IMR-90 (cell line): ENCODE results near the gene TACC2. TPM values are rescaled to one million over a fixed set of nuclear protein-coding genes. Genes with fewer than 3 reads are reported as not detected.
A peak's percentile ranks its signal among the peaks of the same experiment; 100 is the strongest.

Experiments used
- ATAC-seq: fragments of 200-7000 bp; cut with Tn5 transposase; 2 replicates; pipeline ENCODE4 v1.9.1; 2020; ENCODE audit warnings: low read depth, mild to moderate bottlenecking, moderate library complexity
- BruUV-seq: library from RNA; stranded (reverse); fragments of 400-500 nt; replicated peaks from 2 replicates; lab custom pipeline; 2021; lab: Mats Ljungman, UMichigan
- CTCF ChIA-PET: fragments of 300-600 bp; formaldehyde crosslinking; extraction: SDS; loops from one replicate; lab custom pipeline; 2021; ENCODE audit warnings: antibody characterized with exemption; lab: Yijun Ruan, JAX
- POLR2A ChIA-PET: fragments of 300-600 bp; sonication (Branson Sonifier 250); formaldehyde crosslinking; loops from one replicate; lab custom pipeline; 2022; ENCODE audit warnings: antibody characterized with exemption; ENCODE audit not compliant: unreplicated experiment; lab: Charles Lee
- DNase-seq: peaks from one replicate; pipeline ENCODE4 v3.0.0; 2013
- H2AFZ ChIP-seq: replicated peaks from 2 replicates; pipeline ENCODE3; 2013; ENCODE audit warnings: low read length, mild to moderate bottlenecking; ENCODE audit not compliant: poor library complexity
- H2AK5ac ChIP-seq: 2 replicates; pipeline ENCODE4 v1.6.1; 2013; ENCODE audit warnings: low read depth, low read length, inconsistent platforms
- H2AK9ac ChIP-seq: replicated peaks from 2 replicates; pipeline ENCODE3; 2013; ENCODE audit warnings: mild to moderate bottlenecking, low read depth, low read length, moderate library complexity; ENCODE audit not compliant: poor library complexity
- H2BK120ac ChIP-seq: 2 replicates; pipeline ENCODE4 v1.6.1; 2013; ENCODE audit warnings: low read depth, low read length, inconsistent platforms
- H2BK15ac ChIP-seq: 3 replicates; pipeline ENCODE4 v1.6.1; 2013; ENCODE audit warnings: low read depth, low read length, inconsistent platforms
- H2BK20ac ChIP-seq: 2 replicates; pipeline ENCODE4 v1.6.1; 2013; ENCODE audit warnings: low read depth, mild to moderate bottlenecking, inconsistent platforms, low read length, moderate library complexity
- H2BK5ac ChIP-seq: 2 replicates; pipeline ENCODE4 v1.6.1; 2013; ENCODE audit warnings: mild to moderate bottlenecking, low read depth, low read length, inconsistent platforms; ENCODE audit not compliant: poor library complexity, severe bottlenecking
- H3K14ac ChIP-seq: replicated peaks from 2 replicates; pipeline ENCODE4 v1.6.1; 2013; ENCODE audit warnings: low read depth, low read length, inconsistent platforms
- H3K18ac ChIP-seq: 2 replicates; pipeline ENCODE4 v1.6.1; 2013; ENCODE audit warnings: low read depth, low read length, control low read depth
- H3K23ac ChIP-seq: 2 replicates; pipeline ENCODE4 v1.6.1; 2013; ENCODE audit warnings: low read depth, low read length, inconsistent platforms
- H3K27ac ChIP-seq: 2 replicates; pipeline ENCODE4 v1.5.1; 2013; ENCODE audit warnings: mild to moderate bottlenecking, control low read depth, low read length; ENCODE audit not compliant: insufficient read depth
- H3K27me3 ChIP-seq: 2 replicates; pipeline ENCODE4 v1.6.1; 2013; ENCODE audit warnings: low read length; ENCODE audit not compliant: control insufficient read depth, insufficient read depth
- H3K36me3 ChIP-seq: 2 replicates; pipeline ENCODE4 v1.6.1; 2013; ENCODE audit warnings: low read length, mixed read lengths; ENCODE audit not compliant: control insufficient read depth, insufficient read depth
- H3K4ac ChIP-seq: 2 replicates; pipeline ENCODE4 v1.6.1; 2013; ENCODE audit warnings: low read depth, low read length, inconsistent platforms
- H3K4me1 ChIP-seq: 2 replicates; pipeline ENCODE4 v1.6.1; 2013; ENCODE audit warnings: low read length, mixed read lengths; ENCODE audit not compliant: control insufficient read depth, insufficient read depth
- H3K4me2 ChIP-seq: 2 replicates; pipeline ENCODE4 v1.6.1; 2013; ENCODE audit warnings: low read depth, mild to moderate bottlenecking, control low read depth, low read length, moderate library complexity
- H3K4me3 ChIP-seq: 2 replicates; pipeline ENCODE4 v1.5.1; 2013; ENCODE audit warnings: low read depth, mild to moderate bottlenecking, control low read depth, low read length, moderate library complexity; ENCODE audit not compliant: insufficient read depth
- H3K56ac ChIP-seq: 2 replicates; pipeline ENCODE4 v1.6.1; 2013; ENCODE audit warnings: low read length, inconsistent platforms; ENCODE audit not compliant: insufficient read depth; ENCODE audit errors: extremely low read depth
- H3K79me1 ChIP-seq, 2 experiments: 2 replicates each; pipeline ENCODE4 v1.6.1; 2013; ENCODE audit warnings: low read length in 2 of 2, inconsistent platforms in 1 of 2, low read depth in 1 of 2
- H3K9ac ChIP-seq: 2 replicates; pipeline ENCODE4 v1.6.1; 2013; ENCODE audit warnings: low read depth, low read length, control low read depth
- H3K9me1 ChIP-seq: 2 replicates; pipeline ENCODE4 v1.6.1; 2013; ENCODE audit warnings: low read length, inconsistent platforms; ENCODE audit not compliant: insufficient read depth
- H3K9me3 ChIP-seq: 2 replicates; pipeline ENCODE4 v1.6.1; 2013; ENCODE audit warnings: low read length; ENCODE audit not compliant: control insufficient read depth, insufficient read depth
- H4K20me1 ChIP-seq: 2 replicates; pipeline ENCODE4 v1.6.1; 2013; ENCODE audit warnings: low read length, inconsistent platforms; ENCODE audit not compliant: insufficient read depth
- H4K5ac ChIP-seq: 2 replicates; pipeline ENCODE4 v1.6.1; 2013; ENCODE audit warnings: mild to moderate bottlenecking, low read depth, low read length, control low read depth
- H4K8ac ChIP-seq, 2 experiments: 2 replicates each; pipeline ENCODE4 v1.6.1; 2013; ENCODE audit warnings: low read depth in 2 of 2, low read length in 2 of 2, control low read depth in 1 of 2, inconsistent platforms in 1 of 2
- H4K91ac ChIP-seq: 2 replicates; pipeline ENCODE4 v1.6.1; 2013; ENCODE audit warnings: low read depth, low read length, inconsistent platforms; ENCODE audit not compliant: insufficient read depth
- BHLHE40 ChIP-seq: fragments of 150-350 bp; IDR thresholded peaks from 2 replicates; pipeline ENCODE4 v1.6.1; 2016; ENCODE audit warnings: mild to moderate bottlenecking, low read depth, low read length
- FOS ChIP-seq: fragments of 150-350 bp; IDR thresholded peaks from 2 replicates; pipeline ENCODE4 v1.6.1; 2016; ENCODE audit warnings: low read depth, low read length
- MAZ ChIP-seq: IDR thresholded peaks from 2 replicates; pipeline ENCODE4 v1.6.1; 2012; ENCODE audit warnings: low read depth, mild to moderate bottlenecking, low read length, improper control_type of control experiment, moderate library complexity, borderline replicate concordance
- RFX5 ChIP-seq: IDR thresholded peaks from 2 replicates; pipeline ENCODE4 v1.8.0; 2012; ENCODE audit warnings: low read depth, mild to moderate bottlenecking, low read length, moderate library complexity
- SMC3 ChIP-seq: fragments of 150-350 bp; IDR thresholded peaks from 2 replicates; pipeline ENCODE4 v1.6.1; 2016; ENCODE audit warnings: low read depth, mild to moderate bottlenecking, antibody characterized with exemption, low read length, moderate library complexity
- WGBS, 2 experiments: methylation state at CpG; one replicate each; pipeline versions ENCODE4 v1.1.5 to v1.1.7; 2013; ENCODE audit warnings: missing lambda C conversion rate in 2 of 2; ENCODE audit not compliant: insufficient read length in 1 of 2; ENCODE audit errors: extremely low coverage in 2 of 2; 5-methylcytosine and 5-hydroxymethylcytosine counted together
- dilution Hi-C: fragments of 300-500 bp; cut with HindIII; formaldehyde crosslinking; loops from one replicate; pipeline ENCODE4 v1.14.3; 2018; ENCODE audit warnings: low sequenced_read_pairs; ENCODE audit not compliant: unreplicated experiment
- in situ Hi-C: fragments of 300-500 bp; cut with MboI; formaldehyde crosslinking; loops from 3 replicates; pipeline ENCODE4 v1.14.3; 2019; ENCODE audit warnings: low sequenced_read_pairs, inconsistent platforms, mixed read lengths
- intact Hi-C: fragments of 100-400 bp; cut with micrococcal nuclease; formaldehyde crosslinking; loops from 2 replicates; pipeline ENCODE4 v1.10.0; 2022
- polyA plus RNA-seq, 3 experiments: library from polyadenylated mRNA; depleted of rRNA; stranded (reverse); fragments of >200 nt; gene quantifications; 2 replicates each; pipeline ENCODE4 v1.2.3, GENCODE V29; 2012; ENCODE audit warnings: low replicate concordance in 1 of 3
- total RNA-seq: library from RNA; depleted of rRNA; stranded (reverse); fragments of >200 nt; gene quantifications from 2 replicates; pipeline ENCODE4 v1.2.3, GENCODE V29; 2012
- TF ChIP-seq, protein P1 (sequence below): fragments of 150-350 bp; IDR thresholded peaks from 2 replicates; pipeline ENCODE4 v1.6.1; 2017; ENCODE audit warnings: mild to moderate bottlenecking, antibody characterized with exemption, low read length, low read depth

The TACC2 gene
- total and polyA plus RNA-seq, 2 of the 4 experiments (the other 2 are of a cell fraction) = 2.9 to 15.4 TPM

DNA sequence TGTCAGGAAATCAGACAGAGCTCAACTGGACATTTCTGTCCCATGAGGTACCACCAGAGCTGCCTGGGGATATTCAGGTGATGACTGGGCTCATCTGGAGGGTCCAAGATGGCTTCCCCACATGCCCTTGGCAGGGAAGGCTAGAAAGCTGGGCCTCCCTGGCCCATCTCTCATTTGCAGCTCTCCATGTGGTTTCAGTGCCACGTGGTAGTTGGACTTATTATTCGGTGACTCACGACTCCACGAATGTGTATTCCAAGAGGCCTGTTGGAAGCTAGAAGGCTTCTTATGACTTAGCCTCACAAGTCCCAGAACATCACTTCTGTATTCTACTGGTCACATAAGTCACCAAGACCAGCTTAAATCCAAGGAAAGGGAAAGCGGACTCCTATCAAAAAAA lies 36.7 kb upstream of the TACC2 start:
- H3K23ac ChIP-seq = no peak overlapping the region
- H2AFZ ChIP-seq = no peak overlapping the region
- TF ChIP-seq SMC3 (no peak), RFX5 (no peak), FOS (no peak), BHLHE40 (no peak), MAZ (no peak)
- TF ChIP-seq, protein P1, sequence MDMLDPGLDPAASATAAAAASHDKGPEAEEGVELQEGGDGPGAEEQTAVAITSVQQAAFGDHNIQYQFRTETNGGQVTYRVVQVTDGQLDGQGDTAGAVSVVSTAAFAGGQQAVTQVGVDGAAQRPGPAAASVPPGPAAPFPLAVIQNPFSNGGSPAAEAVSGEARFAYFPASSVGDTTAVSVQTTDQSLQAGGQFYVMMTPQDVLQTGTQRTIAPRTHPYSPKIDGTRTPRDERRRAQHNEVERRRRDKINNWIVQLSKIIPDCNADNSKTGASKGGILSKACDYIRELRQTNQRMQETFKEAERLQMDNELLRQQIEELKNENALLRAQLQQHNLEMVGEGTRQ = no peak
- no peaks in the 10 kb centered on the region for H4K20me1 ChIP-seq
- H2BK120ac ChIP-seq = no peak overlapping the region
- intact Hi-C loops (no loop called here), dilution Hi-C loops (no loop called here), in situ Hi-C loops (no loop called here)
- no peak overlapping the region for H2BK5ac ChIP-seq
- H3K4ac ChIP-seq = no peak overlapping the region
- H3K4me1 ChIP-seq = peaks cover 3% of the 10 kb centered on the region
- no peak overlapping the region for H2BK15ac ChIP-seq
- no TSS peak for BruUV-seq
- WGBS, 2 experiments = no CpG with 5 or more reads among the region's 5 CpGs
- no peak overlapping the region for H4K5ac ChIP-seq
- no peak overlapping the region for H3K56ac ChIP-seq
- H3K4me2 ChIP-seq = no peak overlapping the region
- H3K27ac ChIP-seq = no peak overlapping the region
- H3K9me1 ChIP-seq = peaks cover 8% of the 10 kb centered on the region
- no peak overlapping the region for H4K8ac ChIP-seq
- ChIA-PET CTCF (no interaction called here), POLR2A (interaction anchor here (0.6 kb wide), 1 partner anchor 22 kb away, joined by 3 read pairs; no protein-coding TSS in a partner anchor)
- no peak overlapping the region for H3K9ac ChIP-seq
- H3K36me3 ChIP-seq = 0 out of 2 replicates have a peak, but pooled peaks cover 2% of the 10 kb centered on the region
- no peak overlapping the region for H4K91ac ChIP-seq
- H2AK5ac ChIP-seq = no peak overlapping the region
- no peak overlapping the region for H3K14ac ChIP-seq
- DNase-seq (peak; percentile 13), ATAC-seq (no peak)
- no peak overlapping the region for H2BK20ac ChIP-seq
- H3K4me3 ChIP-seq = no peak overlapping the region
- no peak overlapping the region for H2AK9ac ChIP-seq
- H3K79me1 ChIP-seq = no peaks in the 10 kb centered on the region
- H3K9me3 ChIP-seq = no peaks in the 10 kb centered on the region
- no peaks in the 10 kb centered on the region for H3K27me3 ChIP-seq
- no peak overlapping the region for H3K18ac ChIP-seq
